ES-I3 (cell line): ENCODE data around the gene MTAP.

Source experiments
- H3K36me3 ChIP-seq: 2 replicates; pipeline ENCODE4 v1.6.1; 2013; ENCODE audit warnings: mild to moderate bottlenecking, low read length, control low read depth, moderate library complexity; ENCODE audit not compliant: insufficient read depth
- H3K4me1 ChIP-seq: 2 replicates; pipeline ENCODE4 v1.6.1; 2013; ENCODE audit warnings: mild to moderate bottlenecking, control low read depth, low read length; ENCODE audit not compliant: insufficient read depth
- H3K9ac ChIP-seq: 2 replicates; pipeline ENCODE4 v1.6.1; 2013; ENCODE audit warnings: low read depth, mild to moderate bottlenecking, low read length, moderate library complexity
- H3K9me3 ChIP-seq: 2 replicates; pipeline ENCODE4 v1.6.1; 2013; ENCODE audit warnings: mild to moderate bottlenecking, low read length, moderate library complexity; ENCODE audit not compliant: control insufficient read depth, insufficient read depth

The MTAP gene

DNA sequence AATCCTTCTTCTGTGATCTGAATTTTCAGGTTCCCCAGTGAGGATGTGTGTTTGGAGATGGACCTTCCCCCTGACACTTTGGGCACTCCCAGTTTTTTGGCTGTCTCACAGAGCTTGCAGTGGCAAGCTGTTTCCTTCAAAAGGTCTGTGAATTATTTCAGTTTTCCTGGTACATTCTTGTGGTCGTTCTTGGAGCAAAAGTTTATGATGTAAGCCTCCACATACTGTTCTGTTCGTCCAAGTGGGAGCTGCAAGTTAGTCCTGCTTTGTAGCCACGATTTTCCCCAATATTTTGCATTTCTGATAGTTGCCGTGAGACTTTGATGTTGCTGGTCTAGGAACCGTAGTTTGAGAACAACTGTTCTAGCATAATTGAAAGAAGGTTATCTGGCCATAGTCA, 88.3 kb downstream of the MTAP start:
- Histone ChIP-seq H3K4me1 (no peaks in the 10 kb centered on the region), H3K9ac (no peak overlapping the region), H3K36me3 (no peaks in the 10 kb centered on the region; the same call in none of the 2 replicates), H3K9me3 (peaks cover 25% of the 10 kb centered on the region)

DNA sequence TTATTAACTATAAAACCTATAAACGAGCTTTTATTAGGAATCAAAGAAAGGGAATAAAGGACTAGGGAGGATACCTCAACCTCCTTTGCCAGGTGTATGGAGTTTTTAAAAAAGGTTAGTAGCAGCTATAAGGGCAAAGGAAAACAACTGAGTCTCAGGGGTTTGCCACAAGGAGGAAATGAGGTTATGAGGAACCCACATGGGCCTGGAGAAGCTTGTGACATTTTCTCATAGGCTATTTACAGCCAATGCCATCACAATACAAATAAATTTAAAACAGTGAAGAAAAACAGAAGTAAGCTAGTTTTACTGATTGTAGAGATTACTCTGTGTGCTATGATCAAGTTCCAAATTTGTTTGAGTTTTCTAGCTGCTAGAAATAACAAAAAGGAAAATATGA, 99.1 kb downstream of the MTAP start:
- H3K9ac ChIP-seq = no peak overlapping the region
- H3K9me3 ChIP-seq = no peaks in the 10 kb centered on the region
- no peaks in the 10 kb centered on the region for H3K36me3 ChIP-seq
- H3K4me1 ChIP-seq = no peaks in the 10 kb centered on the region

DNA sequence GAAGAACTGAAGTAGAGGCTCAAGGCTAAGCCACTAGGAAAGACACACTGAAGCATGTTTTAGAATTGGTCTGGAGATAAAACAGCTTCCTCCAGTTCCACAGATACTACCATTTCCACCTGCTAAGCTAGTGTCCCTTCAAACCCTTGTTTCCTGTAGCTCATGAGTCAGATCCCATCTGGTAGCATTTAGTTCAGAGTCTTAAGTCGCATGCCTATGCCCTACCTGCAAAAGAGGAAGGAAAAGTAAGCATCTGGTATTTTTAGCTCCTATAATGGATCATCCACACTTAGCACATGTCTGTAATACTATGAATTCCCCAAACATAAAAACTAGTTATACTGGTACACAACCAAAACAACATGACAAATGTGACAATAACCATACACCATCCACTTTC, 99.7 kb downstream of the MTAP start:
- no peaks in the 10 kb centered on the region for H3K4me1 ChIP-seq
- no peak overlapping the region for H3K9ac ChIP-seq
- H3K36me3 ChIP-seq = no peaks in the 10 kb centered on the region
- H3K9me3 ChIP-seq = no peaks in the 10 kb centered on the region

DNA sequence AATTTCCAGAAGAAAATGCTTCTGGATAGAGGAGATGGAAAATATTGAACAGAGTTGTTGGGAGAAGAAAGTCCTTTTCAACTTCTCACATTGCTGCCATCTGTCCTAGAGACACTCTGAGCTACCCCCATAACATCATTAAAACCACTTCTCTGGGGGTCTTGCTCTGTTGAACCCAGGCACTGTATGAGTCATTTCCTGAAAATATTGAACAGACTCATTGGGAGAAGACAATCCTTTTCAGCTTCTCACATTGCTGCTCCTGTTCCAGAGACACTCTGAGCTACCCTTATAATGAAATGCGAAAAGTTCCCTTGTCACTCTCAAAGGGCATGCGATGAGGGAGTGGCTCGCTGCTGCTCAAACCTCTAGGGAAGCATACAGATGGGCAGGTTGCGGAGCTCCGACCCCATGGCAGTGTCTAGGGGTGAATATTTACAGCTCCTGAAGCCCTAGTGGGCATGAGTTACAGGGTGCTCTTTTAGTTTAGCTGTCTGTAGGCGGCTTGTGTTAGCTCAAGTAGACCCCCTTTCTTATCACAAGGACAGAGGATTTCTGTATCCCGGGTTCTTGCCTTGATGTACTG, 101.0 kb downstream of the MTAP start:
- Histone ChIP-seq H3K4me1 (no peaks in the 10 kb centered on the region), H3K36me3 (no peaks in the 10 kb centered on the region), H3K9me3 (no peaks in the 10 kb centered on the region), H3K9ac (no peak overlapping the region)

DNA sequence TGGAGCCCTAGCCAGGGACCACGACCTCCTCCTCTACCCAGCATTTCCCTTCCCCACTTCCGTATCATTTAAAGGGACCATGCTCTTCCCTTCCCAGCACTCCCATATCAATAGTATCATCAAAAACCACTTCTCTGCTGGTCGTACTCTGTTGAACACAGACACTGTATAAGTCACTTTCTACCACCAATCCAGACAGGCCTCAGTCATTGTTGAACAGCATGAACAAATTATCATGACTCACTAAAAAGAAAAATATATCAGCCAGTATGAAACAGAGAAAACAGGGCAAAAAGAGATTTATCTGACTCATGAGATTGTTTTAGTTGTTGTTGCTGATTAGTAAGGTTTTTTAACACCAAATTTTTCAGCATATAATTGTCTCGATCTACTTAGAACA, 101.9 kb downstream of the MTAP start:
- Histone ChIP-seq H3K36me3 (no peaks in the 10 kb centered on the region), H3K9me3 (no peaks in the 10 kb centered on the region), H3K4me1 (no peaks in the 10 kb centered on the region), H3K9ac (no peak overlapping the region)

DNA sequence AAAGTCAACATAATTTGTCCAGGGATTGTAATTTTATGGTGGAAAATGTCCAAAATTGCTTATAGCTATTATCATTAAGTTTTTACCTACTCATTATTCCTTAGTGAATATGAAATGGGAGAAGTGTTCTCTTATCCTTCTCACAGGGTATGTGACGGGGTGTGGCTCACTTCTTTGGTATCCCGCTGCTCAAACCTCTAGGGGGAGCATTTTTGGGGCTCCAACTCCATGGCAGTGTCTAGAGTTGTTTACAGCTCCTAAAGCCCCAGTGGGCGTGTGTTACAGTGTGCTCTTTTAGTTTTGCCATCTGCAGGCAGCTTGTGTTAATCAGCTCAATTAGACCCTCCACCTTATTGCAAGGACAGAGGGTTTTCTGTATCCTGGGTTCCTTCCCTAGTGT, 102.3 kb downstream of the MTAP start:
- Histone ChIP-seq H3K9ac (no peak overlapping the region), H3K9me3 (no peaks in the 10 kb centered on the region), H3K36me3 (no peaks in the 10 kb centered on the region), H3K4me1 (no peaks in the 10 kb centered on the region)

DNA sequence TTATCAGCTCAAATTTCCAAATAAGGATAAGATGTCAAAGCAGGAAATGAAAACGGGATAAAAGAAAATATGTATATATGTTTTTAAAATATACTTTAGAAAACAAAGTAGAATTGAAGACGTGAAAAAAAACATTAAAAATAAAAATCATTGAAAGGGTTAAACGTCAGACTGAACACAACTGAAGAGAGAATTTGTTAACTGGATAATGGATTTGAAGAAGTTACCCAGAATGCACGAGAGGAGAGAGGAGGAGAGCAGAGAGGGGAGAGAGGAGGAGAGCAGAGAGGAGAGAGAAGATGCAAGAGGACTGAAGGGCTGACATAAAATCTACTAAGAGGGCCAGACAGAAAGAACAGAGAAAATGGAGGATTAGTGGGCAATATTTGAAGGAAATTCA, 103.8 kb downstream of the MTAP start:
- Histone ChIP-seq H3K9me3 (no peaks in the 10 kb centered on the region), H3K36me3 (no peaks in the 10 kb centered on the region), H3K9ac (no peak overlapping the region), H3K4me1 (no peaks in the 10 kb centered on the region)

DNA sequence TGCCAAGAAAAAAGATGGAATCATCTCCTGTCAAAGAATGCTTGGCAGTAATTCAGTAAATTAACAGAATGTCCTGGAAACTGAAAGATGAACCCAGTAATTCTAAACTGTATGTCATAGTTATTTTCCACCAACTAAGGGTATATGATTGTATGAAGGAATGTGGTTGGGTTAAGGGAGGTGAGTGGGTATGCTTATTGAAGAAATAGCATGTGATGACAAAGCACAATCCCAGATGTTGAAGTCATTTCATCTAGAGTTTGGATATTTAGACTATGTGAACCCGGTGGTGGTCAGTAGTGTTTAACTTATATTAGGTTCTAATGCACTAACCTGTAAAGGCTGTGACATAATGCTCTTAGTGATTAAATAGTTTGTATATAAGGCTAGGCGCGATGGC, 104.4 kb downstream of the MTAP start:
- H3K9me3 ChIP-seq = no peaks in the 10 kb centered on the region
- H3K9ac ChIP-seq = no peak overlapping the region
- no peaks in the 10 kb centered on the region for H3K4me1 ChIP-seq
- H3K36me3 ChIP-seq = no peaks in the 10 kb centered on the region

DNA sequence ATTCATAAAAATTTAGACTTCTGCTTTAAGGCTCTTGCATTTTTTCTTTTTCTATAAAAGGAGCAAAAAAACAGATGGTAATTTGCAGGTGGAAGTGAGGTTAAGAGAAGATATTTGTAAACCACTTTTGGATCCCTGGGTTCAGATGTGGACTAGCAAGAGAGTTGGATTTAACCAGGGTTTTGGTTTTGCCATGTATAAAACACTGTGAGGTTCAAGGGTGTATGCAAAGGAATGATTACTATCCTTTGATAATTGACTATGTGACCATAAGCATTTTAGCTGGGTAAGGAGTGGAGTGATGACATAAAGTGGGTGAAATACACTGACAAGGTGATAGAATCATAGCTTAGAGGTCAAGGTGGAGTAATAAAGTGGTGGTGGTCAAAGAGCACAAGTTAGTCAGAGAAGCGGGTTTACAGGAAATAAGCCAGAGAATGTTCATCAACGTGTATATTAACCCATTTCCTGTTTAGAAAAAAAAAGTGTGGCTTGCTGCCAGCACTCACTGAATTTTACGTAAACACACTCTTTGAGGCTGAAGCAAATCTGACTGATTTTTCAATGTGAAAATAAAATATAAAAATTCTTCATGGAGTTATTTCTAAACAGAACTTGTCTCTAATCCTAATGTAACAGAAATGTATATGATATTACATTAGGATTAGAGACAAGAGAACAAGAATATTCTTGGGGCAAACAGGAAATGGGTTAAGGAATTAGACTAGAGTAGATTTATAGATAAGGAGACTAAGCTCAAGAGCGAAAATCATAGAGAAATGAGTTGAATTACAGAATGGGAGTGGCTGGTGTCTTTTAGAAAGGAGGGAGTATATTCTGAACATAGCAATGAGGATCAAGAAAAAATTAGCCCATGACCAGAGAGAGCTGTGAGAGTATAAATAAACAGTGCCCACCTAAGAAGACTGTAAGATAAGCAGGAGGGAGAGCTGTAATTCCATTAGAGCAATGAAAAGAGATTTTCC, 117.2 kb downstream of the MTAP start:
- no peak overlapping the region for H3K9ac ChIP-seq
- no peaks in the 10 kb centered on the region for H3K9me3 ChIP-seq
- H3K36me3 ChIP-seq = no peaks in the 10 kb centered on the region
- peaks cover 11% of the 10 kb centered on the region; the same call in 1 of the 2 replicates for H3K4me1 ChIP-seq

DNA sequence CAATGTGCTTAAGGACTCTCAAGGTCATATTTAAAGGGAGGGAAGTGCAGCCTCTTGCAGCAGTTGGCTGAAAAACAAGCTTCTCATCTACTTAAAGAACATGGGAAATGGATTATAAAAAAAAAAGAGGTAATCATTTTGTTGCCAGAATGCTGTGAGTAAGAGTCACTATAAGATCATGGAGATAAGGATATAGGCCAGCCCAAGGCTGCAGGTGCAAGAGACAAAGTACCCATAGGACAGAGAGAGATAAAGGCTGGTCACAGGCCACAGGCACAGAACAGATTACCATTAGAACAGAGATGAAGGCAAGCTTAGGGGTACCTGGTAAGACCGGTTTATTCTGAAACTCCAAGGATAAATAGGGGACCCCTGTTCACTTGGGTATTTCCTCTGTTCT, 121.3 kb downstream of the MTAP start:
- H3K36me3 ChIP-seq = no peaks in the 10 kb centered on the region
- no peaks in the 10 kb centered on the region for H3K9me3 ChIP-seq
- H3K9ac ChIP-seq = no peak overlapping the region
- peaks cover 11% of the 10 kb centered on the region; the same call in 1 of the 2 replicates for H3K4me1 ChIP-seq

DNA sequence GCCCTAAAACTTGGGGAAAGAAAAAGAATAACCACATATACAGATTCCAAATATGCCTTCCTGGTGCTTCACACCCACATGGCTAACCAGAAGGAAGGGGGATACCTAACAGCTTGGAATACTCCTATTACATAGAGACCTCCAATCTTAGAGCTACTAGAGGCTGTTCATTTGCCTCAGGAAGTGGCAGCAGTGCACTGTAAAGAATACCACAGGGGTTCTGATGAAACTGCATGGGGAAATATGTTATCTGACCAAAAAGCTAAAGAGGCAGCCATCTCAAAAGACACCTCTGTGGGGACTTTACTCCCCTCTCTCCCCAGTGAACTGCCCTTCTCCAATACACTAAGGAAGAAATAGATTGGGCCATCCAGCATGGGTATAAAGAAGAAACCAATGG, 125.3 kb downstream of the MTAP start:
- no peak overlapping the region for H3K9ac ChIP-seq
- no peaks in the 10 kb centered on the region for H3K9me3 ChIP-seq
- H3K36me3 ChIP-seq = no peaks in the 10 kb centered on the region
- H3K4me1 ChIP-seq = peaks cover 10% of the 10 kb centered on the region

DNA sequence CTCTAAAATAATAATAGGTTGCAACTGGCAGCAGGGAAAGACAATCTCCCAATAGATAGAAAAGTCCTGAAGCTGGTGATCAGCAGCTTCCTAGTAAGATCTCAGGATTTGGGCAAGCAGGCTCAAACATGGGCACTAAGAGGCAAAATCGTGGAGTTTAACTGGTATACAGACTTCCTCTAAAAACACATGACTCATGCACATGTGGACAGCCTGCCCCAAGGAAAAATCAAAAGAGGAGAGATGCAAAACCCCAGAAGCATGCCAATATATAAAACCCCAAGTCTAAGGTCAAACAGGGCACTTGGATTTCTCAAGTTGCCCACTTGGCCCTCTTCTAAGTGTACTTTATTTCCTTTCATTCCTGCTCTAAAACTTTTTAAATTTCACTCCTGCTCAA, 129.0 kb downstream of the MTAP start:
- Histone ChIP-seq H3K4me1 (peaks cover 26% of the 10 kb centered on the region), H3K9me3 (no peaks in the 10 kb centered on the region), H3K36me3 (no peaks in the 10 kb centered on the region), H3K9ac (no peak overlapping the region)

DNA sequence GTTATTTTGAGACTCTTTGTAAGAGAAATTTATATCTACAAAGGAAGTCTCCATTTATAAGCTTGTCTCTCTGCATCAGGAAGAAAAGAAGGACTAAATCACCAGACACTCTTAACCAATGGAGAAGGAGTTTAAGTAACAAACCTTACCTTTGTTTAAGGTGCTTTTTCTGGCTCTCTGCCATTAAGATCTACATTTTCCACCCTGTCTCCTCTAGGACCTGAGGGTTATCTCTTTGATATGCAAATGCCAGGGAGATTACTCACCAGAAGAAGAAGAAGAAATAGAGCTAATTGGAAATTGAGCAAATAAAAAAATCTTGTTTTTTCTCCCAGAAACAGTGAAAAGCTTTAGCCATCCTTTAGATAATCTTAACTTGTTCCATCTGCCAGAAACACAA, 130.8 kb downstream of the MTAP start:
- no peaks in the 10 kb centered on the region for H3K9me3 ChIP-seq
- peaks cover 26% of the 10 kb centered on the region for H3K4me1 ChIP-seq
- no peaks in the 10 kb centered on the region for H3K36me3 ChIP-seq
- H3K9ac ChIP-seq = no peak overlapping the region

DNA sequence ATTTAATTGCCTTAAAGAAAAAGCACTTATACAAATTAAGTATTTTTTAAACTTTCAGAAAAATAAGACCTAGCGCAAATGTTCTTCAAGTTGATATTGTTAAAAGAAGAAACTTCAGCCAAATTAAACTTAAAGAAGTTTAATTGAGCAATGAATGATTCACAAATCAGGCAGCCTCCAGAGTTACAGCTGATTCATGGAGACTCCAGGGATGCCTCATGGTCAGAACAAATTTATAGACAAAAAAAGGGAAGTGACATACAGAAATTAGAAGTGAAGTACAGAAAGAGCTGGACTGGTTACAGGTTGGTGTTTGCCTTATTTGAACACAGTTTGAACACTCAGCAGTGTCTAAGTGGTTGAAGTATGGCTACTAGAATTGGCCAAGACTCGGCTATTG, 131.4 kb downstream of the MTAP start:
- Histone ChIP-seq H3K9ac (no peak overlapping the region), H3K9me3 (no peaks in the 10 kb centered on the region), H3K4me1 (peaks cover 26% of the 10 kb centered on the region), H3K36me3 (no peaks in the 10 kb centered on the region)

DNA sequence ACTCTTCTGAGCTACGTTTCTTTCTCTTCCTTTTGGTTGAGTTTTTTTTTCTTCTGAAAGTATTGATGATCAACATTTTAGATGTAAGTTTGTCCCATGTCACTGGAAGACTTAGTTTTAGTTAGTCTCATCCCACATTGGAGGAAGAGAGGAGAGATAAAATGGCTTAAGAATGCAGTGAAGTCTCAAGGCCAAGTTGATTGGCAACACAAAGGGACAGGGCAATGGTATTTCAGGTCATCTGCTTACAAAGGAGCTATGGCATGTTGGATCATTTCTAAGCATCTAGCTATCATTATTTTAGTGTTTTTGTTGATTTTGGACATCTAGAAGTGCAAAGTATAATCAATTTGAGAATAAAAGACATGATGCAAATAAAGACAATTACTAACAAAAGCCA, 133.2 kb downstream of the MTAP start:
- Histone ChIP-seq H3K9me3 (no peaks in the 10 kb centered on the region), H3K9ac (no peak overlapping the region), H3K36me3 (no peaks in the 10 kb centered on the region), H3K4me1 (peaks cover 26% of the 10 kb centered on the region)
